ENCODE measurements around the gene VRK2.

DNA sequence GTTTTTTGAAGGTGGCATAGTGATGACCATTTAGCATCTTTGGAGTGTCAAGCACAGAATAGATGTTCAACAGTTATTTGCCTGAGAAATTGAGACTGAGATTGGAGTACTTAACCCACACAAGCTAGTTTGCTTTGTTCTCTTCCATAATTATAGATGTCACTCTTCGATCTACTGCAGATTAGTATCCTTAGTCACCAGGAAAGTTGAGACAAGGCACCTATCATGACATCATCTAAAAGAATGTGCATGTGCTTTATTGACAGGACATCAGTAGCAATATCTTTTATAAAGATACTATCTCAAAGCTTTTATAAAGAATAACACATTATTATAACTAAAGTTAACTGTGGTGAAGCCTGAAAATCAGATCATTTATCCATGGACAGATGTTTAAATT lies 6.4 kb downstream of the VRK2 start:
- TF ChIP-seq, protein P1, sequence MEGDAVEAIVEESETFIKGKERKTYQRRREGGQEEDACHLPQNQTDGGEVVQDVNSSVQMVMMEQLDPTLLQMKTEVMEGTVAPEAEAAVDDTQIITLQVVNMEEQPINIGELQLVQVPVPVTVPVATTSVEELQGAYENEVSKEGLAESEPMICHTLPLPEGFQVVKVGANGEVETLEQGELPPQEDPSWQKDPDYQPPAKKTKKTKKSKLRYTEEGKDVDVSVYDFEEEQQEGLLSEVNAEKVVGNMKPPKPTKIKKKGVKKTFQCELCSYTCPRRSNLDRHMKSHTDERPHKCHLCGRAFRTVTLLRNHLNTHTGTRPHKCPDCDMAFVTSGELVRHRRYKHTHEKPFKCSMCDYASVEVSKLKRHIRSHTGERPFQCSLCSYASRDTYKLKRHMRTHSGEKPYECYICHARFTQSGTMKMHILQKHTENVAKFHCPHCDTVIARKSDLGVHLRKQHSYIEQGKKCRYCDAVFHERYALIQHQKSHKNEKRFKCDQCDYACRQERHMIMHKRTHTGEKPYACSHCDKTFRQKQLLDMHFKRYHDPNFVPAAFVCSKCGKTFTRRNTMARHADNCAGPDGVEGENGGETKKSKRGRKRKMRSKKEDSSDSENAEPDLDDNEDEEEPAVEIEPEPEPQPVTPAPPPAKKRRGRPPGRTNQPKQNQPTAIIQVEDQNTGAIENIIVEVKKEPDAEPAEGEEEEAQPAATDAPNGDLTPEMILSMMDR (IDR thresholded peaks at IDR 0.05; ENCODE audit: insufficient read depth, low read length, poor library complexity, severe bottlenecking): no peak
- no peak for TF ChIP-seq EZH2phosphoT487 (conservative IDR thresholded peaks at IDR 0.05; ENCODE audit: low read length)

All from SU-DHL-6 (cell line).